Right ventricle myocardium inferior (tissue), 1 donor: ENCODE data around the gene MALRD1. TPM values are rescaled to one million over a fixed set of nuclear protein-coding genes. Genes with fewer than 3 reads are reported as not detected.

ENCODE experiments used
- ATAC-seq: fragments of 200-7000 bp; cut with Tn5 transposase; one replicate; pipeline ENCODE4 v1.9.1; 2020; ENCODE audit warnings: mild to moderate bottlenecking, moderate library complexity
- DNase-seq: peaks from one replicate; pipeline ENCODE4 v3.0.0; 2021; ENCODE audit errors: missing footprints
- intact Hi-C: fragments of 100-400 bp; cut with DNase I; formaldehyde crosslinking; loops from one replicate; pipeline ENCODE4 v1.11.0; 2022
- total RNA-seq: library from RNA; stranded (reverse); fragmentation: NEBNext Ultra II Directional; extraction: Animal tissue kit (Norgen Biotek cat#: 25700); gene quantifications from one replicate; pipeline ENCODE4 v1.2.1, GENCODE V29; 2021
- donor health status: DM: no; HTN: yes; CAD: no; lungs with severe emphysema.

Gene MALRD1
- total RNA-seq, 1 donor from 2014 or later: 1.1 TPM

- DNase-seq (no peak), ATAC-seq (no peak)
- intact Hi-C loops: no loop called here
Observed at GRCh38 chr10:19310066-19310465, 261.5 kb downstream of the MALRD1 start.

DNA sequence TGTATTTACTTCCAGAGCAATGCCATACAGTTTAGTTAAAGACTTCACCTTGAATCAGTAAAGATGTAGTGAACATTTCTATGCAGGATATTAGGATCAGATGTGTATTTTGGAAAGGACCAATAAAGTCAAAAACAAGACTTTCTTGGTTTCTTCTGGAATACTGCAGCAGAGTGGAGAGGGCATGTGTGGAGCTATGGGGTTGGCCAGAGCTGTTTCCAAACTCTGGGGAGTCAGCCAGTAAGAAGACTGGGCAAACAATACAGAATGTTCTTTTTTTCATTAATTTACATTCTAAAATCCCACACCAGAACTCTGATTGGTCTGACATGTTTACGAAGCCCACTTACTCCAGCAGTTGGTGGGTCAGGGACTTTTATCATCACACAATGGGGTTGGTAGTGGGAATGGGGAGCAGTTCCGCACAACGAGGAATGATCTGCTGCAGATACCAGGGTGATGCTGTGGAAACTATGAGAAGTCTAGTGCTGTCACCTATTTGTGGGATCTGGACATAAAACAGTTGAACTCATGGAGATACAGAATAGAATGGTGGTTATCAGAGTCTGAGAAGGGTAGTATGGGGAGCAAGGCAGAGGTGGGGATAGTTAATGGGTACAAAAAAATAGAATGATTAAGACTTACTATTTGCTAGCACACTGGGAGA lies 267.7 kb downstream of the MALRD1 start:
- ATAC-seq (no peak), DNase-seq (no peak)
- intact Hi-C loops: no loop called here

DNA sequence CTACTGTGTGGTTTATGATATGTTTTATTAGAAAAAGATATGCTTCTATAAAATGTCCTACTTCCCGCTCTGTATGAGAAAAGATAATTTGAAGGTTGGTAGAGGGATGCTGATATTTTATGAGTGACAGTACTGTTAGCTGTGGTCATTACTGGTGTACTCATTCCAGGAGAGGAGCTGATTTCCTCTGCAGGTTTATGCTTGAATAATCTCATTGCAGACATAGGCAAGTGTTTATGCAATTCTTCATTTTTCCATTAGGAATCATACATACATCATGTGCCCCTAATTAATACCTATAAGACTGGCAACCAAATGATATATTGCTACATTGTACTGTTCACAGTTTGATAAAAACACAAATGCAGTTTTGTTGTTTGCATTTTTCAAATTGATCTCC lies 269.4 kb downstream of the MALRD1 start:
- DNase-seq (no peak), ATAC-seq (no peak)
- intact Hi-C loops: no loop called here

- intact Hi-C loops: no loop called here
- DNase-seq: no peak
- no peak for ATAC-seq
Observed at GRCh38 chr10:19325581-19325980, 277.0 kb downstream of the MALRD1 start.

GRCh38 chr10:19328582-19328981 lies 280.0 kb downstream of the MALRD1 start:
- ATAC-seq (no peak), DNase-seq (no peak)
- intact Hi-C loops: no loop called here

DNA sequence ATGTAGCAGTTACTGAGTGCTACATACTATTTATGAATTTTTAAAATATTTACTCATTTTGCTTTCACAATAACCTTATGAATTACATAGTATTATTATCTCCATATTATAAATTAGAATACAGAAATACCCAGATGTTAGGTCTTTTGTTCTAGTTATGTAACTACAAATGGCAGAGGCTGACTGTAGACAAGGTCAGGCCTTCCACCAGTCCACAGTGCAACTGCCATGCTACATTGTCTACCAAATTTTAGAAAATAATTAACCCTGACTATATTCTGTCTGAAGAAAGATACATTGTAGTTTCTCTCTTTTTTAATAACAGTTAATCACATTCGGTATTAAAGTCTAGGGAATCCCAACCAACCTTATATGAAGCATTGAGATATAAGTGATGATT lies 280.9 kb downstream of the MALRD1 start:
- DNase-seq (no peak), ATAC-seq (no peak)
- intact Hi-C loops: no loop called here

DNA sequence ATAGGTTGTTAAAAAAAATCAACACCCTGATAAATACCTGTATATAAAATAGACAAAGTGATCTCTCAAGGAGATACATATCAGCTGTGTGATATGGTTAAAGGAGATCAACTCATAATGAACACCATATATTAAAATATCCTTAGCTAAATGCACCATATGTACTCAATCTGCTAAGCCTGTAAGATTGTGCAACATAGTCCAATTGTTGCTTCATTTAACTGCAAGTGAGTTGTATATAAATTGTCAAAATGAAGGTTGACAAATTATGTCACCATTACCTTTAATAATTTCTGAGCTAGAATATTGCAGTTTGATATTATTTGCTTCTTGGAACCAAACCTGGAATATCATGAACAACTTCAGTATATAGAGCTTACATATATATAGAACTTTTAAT lies 283.7 kb downstream of the MALRD1 start:
- DNase-seq (no peak), ATAC-seq (no peak)
- intact Hi-C loops: no loop called here

DNA sequence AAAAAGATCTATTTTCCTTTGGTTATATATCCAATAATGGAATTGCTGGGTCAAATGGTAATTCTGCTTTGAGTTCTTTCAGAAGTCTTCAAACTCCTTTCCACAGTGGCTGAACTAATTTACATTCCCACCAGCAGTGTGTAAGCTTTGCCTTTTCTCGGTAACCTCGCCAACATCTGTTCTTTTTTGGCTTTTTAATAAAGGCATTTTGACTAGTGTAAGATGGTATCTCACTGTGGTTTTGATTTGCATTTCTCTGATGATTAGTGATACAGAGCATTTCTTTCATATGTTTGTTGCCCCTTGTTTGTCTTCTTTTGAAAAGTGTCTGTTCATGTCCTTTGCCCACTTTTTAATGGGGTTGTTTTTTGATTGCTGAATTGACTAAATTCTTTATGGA lies 285.0 kb downstream of the MALRD1 start:
- no peak for DNase-seq
- intact Hi-C loops: no loop called here

GRCh38 chr10:19347621-19348020 lies 299.0 kb downstream of the MALRD1 start:
- intact Hi-C loops: no loop called here
- DNase-seq (no peak), ATAC-seq (no peak)

More for the DNA sequence above, 285.0 kb downstream of the MALRD1 start:
- no peak for ATAC-seq

GRCh38 chr10:19367176-19367575 lies 318.6 kb downstream of the MALRD1 start:
- intact Hi-C loops: no loop called here
- no peak for ATAC-seq
- DNase-seq: no peak

- ATAC-seq: no peak
- intact Hi-C loops: no loop called here
- no peak for DNase-seq
Observed at GRCh38 chr10:19373988-19374387, 325.4 kb downstream of the MALRD1 start.

- intact Hi-C loops: no loop called here
Observed at GRCh38 chr10:19385846-19386450, 337.3 kb downstream of the MALRD1 start.

DNA sequence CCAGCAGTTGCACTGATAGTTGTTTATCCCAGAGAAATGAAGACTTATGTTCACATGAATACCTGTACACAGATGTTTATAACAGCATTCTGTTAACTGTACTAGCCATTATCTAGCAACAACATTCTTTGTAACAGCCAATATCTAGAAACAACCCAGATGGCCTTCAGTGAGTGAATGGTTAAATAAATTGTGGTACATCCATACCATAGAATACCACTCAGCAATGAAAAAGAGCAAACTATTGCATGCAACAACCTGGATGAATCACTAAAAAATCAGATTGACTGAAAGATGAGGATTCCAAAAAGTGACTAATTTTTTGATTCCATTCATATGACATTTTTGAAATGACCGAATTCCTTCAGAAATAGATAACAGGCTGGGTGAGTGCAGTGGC lies 360.3 kb downstream of the MALRD1 start:
- intact Hi-C loops: no loop called here
- ATAC-seq (no peak), DNase-seq (no peak)

More at GRCh38 chr10:19385846-19386450, 337.3 kb downstream of the MALRD1 start:
- ATAC-seq (no peak), DNase-seq (no peak)

DNA sequence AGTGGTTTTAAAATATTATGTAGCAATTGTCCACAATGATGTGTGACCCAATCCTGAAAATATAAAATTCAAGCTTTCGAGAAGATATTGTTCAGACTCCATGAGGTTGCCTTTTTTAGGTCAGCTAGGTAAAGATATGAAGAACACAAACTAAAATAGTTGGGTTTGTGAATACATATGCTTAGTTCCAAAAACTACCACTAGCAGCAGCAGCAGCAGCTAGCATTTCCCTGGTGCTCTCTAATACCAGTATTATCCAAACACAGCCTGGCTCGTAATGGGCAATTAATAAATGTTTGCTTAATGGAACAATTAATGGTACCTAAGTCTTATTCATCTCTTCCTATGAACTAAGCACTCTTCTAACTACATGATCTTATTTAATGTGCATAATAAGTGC lies 362.5 kb downstream of the MALRD1 start:
- DNase-seq (no peak), ATAC-seq (no peak)
- intact Hi-C loops: no loop called here

- intact Hi-C loops: no loop called here
- no peak for ATAC-seq
Observed at GRCh38 chr10:19412531-19412930, 363.9 kb downstream of the MALRD1 start.

DNA sequence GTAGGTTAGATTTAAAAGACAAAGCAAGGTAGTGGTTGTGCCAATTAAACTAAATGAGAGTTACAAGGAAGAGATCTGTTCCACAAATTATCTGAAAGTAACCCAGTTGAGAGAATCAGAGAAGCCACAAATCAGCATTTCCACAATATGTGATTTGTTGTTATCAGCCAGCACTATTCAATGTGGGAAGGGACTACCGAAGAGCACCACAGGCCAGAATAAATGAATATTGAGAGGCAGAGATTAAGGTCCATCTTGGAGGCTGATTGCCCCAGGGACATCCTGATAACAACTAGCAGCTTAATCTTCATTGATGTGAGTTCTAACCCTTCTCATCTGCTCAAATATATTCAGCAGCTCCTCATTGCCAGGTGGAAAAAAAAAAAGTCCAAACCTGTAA lies 367.6 kb downstream of the MALRD1 start:
- DNase-seq (no peak), ATAC-seq (no peak)
- intact Hi-C loops: no loop called here

More at GRCh38 chr10:19412531-19412930, 363.9 kb downstream of the MALRD1 start:
- DNase-seq: no peak

GRCh38 chr10:19417740-19418139 lies 369.1 kb downstream of the MALRD1 start:
- intact Hi-C loops: no loop called here
- ATAC-seq: no peak
- DNase-seq: no peak

- DNase-seq (no peak), ATAC-seq (no peak)
- intact Hi-C loops: no loop called here
Observed at GRCh38 chr10:19421674-19422073, 373.1 kb downstream of the MALRD1 start.

DNA sequence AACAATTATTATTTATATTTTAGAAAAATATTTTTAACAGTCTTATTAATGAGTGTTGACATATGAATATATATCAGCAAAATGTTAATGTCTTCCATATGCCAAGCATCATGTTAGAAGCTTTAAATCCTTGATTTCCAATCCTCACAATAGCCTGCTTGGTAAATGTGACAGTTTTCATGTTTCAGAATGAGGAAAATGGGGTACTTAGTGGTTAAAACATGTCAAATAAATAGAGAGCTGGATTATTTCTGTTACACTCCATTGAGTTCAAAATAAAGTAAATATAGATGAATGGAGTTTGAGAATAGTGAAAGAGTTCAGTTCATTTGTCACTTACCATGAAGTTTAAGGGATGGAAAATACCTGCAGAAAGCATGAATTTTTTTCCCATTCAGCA lies 377.4 kb downstream of the MALRD1 start:
- ATAC-seq (no peak), DNase-seq (no peak)
- intact Hi-C loops: no loop called here

- intact Hi-C loops: no loop called here
- no peak for ATAC-seq
- no peak for DNase-seq
Observed at GRCh38 chr10:19431622-19432351, 383.2 kb downstream of the MALRD1 start.
